ENCODE measurements around the gene CBFB. TPM values are rescaled to one million over a fixed set of nuclear protein-coding genes. Genes with fewer than 3 reads are reported as not detected.
A peak's percentile ranks its signal among the peaks of the same experiment; 100 is the strongest.

The CBFB gene
- total and polyA plus RNA-seq, 2 experiments from 2014 or later, result 52.3 to 53.3 TPM

- Histone ChIP-seq H3K36me3 (ENCODE audit: low read depth) (peaks cover 6% of the 10 kb centered on the region; the same call in 1 of the 2 replicates), H3K9ac (no peak overlapping the region), H3K4me3 (no peak overlapping the region), H4K20me1 (ENCODE audit: insufficient read depth) (no peaks in the 10 kb centered on the region), H2AFZ (no peak overlapping the region), H3K4me2 (ENCODE audit: unreplicated experiment) (no peak overlapping the region), H3K27me3 (replicated peaks; ENCODE audit: insufficient read depth) (no peaks in the 10 kb centered on the region), H3K9me3 (ENCODE audit: low read depth) (no peaks in the 10 kb centered on the region), H3K9me2 (ENCODE audit: insufficient read depth) (no peaks in the 10 kb centered on the region), H3K79me2 (ENCODE audit: insufficient read depth) (peaks cover 13% of the 10 kb centered on the region; the same call in 1 of the 2 replicates), H3F3A (ENCODE audit: insufficient read depth) (peaks cover 36% of the 10 kb centered on the region), H3K4me1 (ENCODE audit: insufficient read depth) (0 out of 2 replicates have a peak, but pooled peaks cover 5% of the 10 kb centered on the region), H3K27ac (no peak overlapping the region)
- no peak for TF ChIP-seq EZH2 (IDR thresholded peaks at IDR 0.05; ENCODE audit: insufficient read depth, poor library complexity, severe bottlenecking)
- no peak for TF ChIP-seq EZH2phosphoT487 (IDR thresholded peaks at IDR 0.05; ENCODE audit: insufficient read depth, low read depth)
- peak; percentile 40 for DNase-seq
- in situ Hi-C loops (cut with MboI), result no loop called here
- 74 to 78% methylated on average over 7 of the region's 7 CpGs for WGBS, 2 experiments (ENCODE audit: low coverage in 1 of 2, low lambda C conversion rate in 2 of 2, missing lambda C conversion rate in 2 of 2)
Observed at GRCh38 chr16:67146523-67147357, 117.8 kb downstream of the CBFB start.

- Histone ChIP-seq H3K9me3 (ENCODE audit: low read depth) (no peaks in the 10 kb centered on the region), H3K9ac (no peak overlapping the region), H3K4me1 (ENCODE audit: insufficient read depth) (0 out of 2 replicates have a peak, but pooled peaks cover 5% of the 10 kb centered on the region), H3K36me3 (ENCODE audit: low read depth) (peaks cover 6% of the 10 kb centered on the region; the same call in 1 of the 2 replicates), H3F3A (ENCODE audit: insufficient read depth) (peaks cover 38% of the 10 kb centered on the region), H2AFZ (no peak overlapping the region), H3K27me3 (replicated peaks; ENCODE audit: insufficient read depth) (no peaks in the 10 kb centered on the region), H3K27ac (no peak overlapping the region), H3K9me2 (ENCODE audit: insufficient read depth) (no peaks in the 10 kb centered on the region), H3K4me2 (ENCODE audit: unreplicated experiment) (no peak overlapping the region), H3K79me2 (ENCODE audit: insufficient read depth) (peaks cover 13% of the 10 kb centered on the region; the same call in 1 of the 2 replicates), H3K4me3 (no peak overlapping the region), H4K20me1 (ENCODE audit: insufficient read depth) (no peaks in the 10 kb centered on the region)
- TF ChIP-seq EZH2 (IDR thresholded peaks at IDR 0.05; ENCODE audit: insufficient read depth, poor library complexity, severe bottlenecking) (no peak), EZH2phosphoT487 (IDR thresholded peaks at IDR 0.05; ENCODE audit: insufficient read depth, low read depth) (no peak)
- DNase-seq, result no peak
- in situ Hi-C loops (cut with MboI), result no loop called here
- 93 to 98% methylated on average over 4 of the region's 4 CpGs for WGBS, 2 experiments (ENCODE audit: low coverage in 1 of 2, low lambda C conversion rate in 2 of 2, missing lambda C conversion rate in 2 of 2)
Observed at GRCh38 chr16:67147437-67148140, 118.6 kb downstream of the CBFB start.

GRCh38 chr16:67148221-67148620 lies 119.3 kb downstream of the CBFB start:
- no peak overlapping the region for H3K4me2 ChIP-seq (ENCODE audit: unreplicated experiment)
- no peak for DNase-seq

GRCh38 chr16:67148656-67149275 lies 119.8 kb downstream of the CBFB start:
- peaks cover 6% of the 10 kb centered on the region; the same call in 1 of the 2 replicates for H3K36me3 ChIP-seq (ENCODE audit: low read depth)
- WGBS, 2 experiments (ENCODE audit: low coverage in 1 of 2, low lambda C conversion rate in 2 of 2, missing lambda C conversion rate in 2 of 2), result 88 to 89% methylated on average over 11 of the region's 11 CpGs
- in situ Hi-C loops (cut with MboI), result no loop called here

More at GRCh38 chr16:67148221-67148620, 119.3 kb downstream of the CBFB start:
- Histone ChIP-seq H3K79me2 (ENCODE audit: insufficient read depth) (peaks cover 13% of the 10 kb centered on the region; the same call in 1 of the 2 replicates), H3K4me1 (ENCODE audit: insufficient read depth) (0 out of 2 replicates have a peak, but pooled peaks cover 5% of the 10 kb centered on the region), H3K27me3 (replicated peaks; ENCODE audit: insufficient read depth) (no peaks in the 10 kb centered on the region), H2AFZ (no peak overlapping the region), H3K27ac (no peak overlapping the region), H3K4me3 (no peak overlapping the region), H3K9ac (no peak overlapping the region), H3K36me3 (ENCODE audit: low read depth) (peaks cover 6% of the 10 kb centered on the region; the same call in 1 of the 2 replicates), H3K9me3 (ENCODE audit: low read depth) (no peaks in the 10 kb centered on the region), H3F3A (ENCODE audit: insufficient read depth) (peaks cover 38% of the 10 kb centered on the region), H3K9me2 (ENCODE audit: insufficient read depth) (no peaks in the 10 kb centered on the region), H4K20me1 (ENCODE audit: insufficient read depth) (no peaks in the 10 kb centered on the region)
- TF ChIP-seq EZH2 (IDR thresholded peaks at IDR 0.05; ENCODE audit: insufficient read depth, poor library complexity, severe bottlenecking) (no peak), EZH2phosphoT487 (IDR thresholded peaks at IDR 0.05; ENCODE audit: insufficient read depth, low read depth) (no peak)
- in situ Hi-C loops (cut with MboI), result no loop called here
- WGBS, 2 experiments (ENCODE audit: low coverage in 1 of 2, low lambda C conversion rate in 2 of 2, missing lambda C conversion rate in 2 of 2), result 96 to 100% methylated on average over 2 of the region's 2 CpGs

More at GRCh38 chr16:67148656-67149275, 119.8 kb downstream of the CBFB start:
- H3K9me2 ChIP-seq (ENCODE audit: insufficient read depth), result no peaks in the 10 kb centered on the region
- DNase-seq, result no peak
- H3K4me2 ChIP-seq (ENCODE audit: unreplicated experiment), result no peak overlapping the region
- peaks cover 38% of the 10 kb centered on the region for H3F3A ChIP-seq (ENCODE audit: insufficient read depth)
- H3K79me2 ChIP-seq (ENCODE audit: insufficient read depth), result peaks cover 13% of the 10 kb centered on the region; the same call in 1 of the 2 replicates
- no peaks in the 10 kb centered on the region for H3K9me3 ChIP-seq (ENCODE audit: low read depth)
- TF ChIP-seq EZH2 (IDR thresholded peaks at IDR 0.05; ENCODE audit: insufficient read depth, poor library complexity, severe bottlenecking) (no peak), EZH2phosphoT487 (IDR thresholded peaks at IDR 0.05; ENCODE audit: insufficient read depth, low read depth) (no peak)
- no peak overlapping the region for H3K9ac ChIP-seq
- no peak overlapping the region for H3K27ac ChIP-seq
- 0 out of 2 replicates have a peak, but pooled peaks cover 5% of the 10 kb centered on the region for H3K4me1 ChIP-seq (ENCODE audit: insufficient read depth)
- no peaks in the 10 kb centered on the region for H4K20me1 ChIP-seq (ENCODE audit: insufficient read depth)
- no peaks in the 10 kb centered on the region for H3K27me3 ChIP-seq (replicated peaks; ENCODE audit: insufficient read depth)
- H3K4me3 ChIP-seq, result no peak overlapping the region
- no peak overlapping the region for H2AFZ ChIP-seq
